HUDEP-2 (cell line): ENCODE measurements around the gene TGOLN2.

Experiments
- DNase-seq, 76 experiments: peaks; one replicate each; lab custom pipeline; 2025; ENCODE audit not compliant: unreplicated experiment in 76 of 76; lab: John Stamatoyannopoulos, UW

The TGOLN2 gene

DNA sequence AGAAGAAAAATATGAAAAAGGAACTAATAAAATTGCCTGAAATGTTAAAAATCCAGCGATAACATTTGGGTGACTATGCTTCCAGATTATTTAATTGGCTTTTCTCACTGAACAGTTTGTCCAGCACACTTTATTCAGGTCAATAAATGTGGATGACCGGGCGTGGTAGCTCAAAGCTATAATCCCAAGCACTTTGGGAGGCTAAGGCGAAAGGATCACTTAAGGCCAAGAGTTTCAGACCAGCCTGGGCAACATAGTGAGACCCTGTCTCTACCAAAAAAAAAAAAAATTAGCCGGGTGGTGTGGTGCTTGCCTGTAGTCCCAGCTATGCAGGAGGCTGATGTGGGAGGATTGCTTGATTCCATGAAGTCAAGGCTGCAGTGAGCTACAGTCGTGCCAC lies 55.4 kb downstream of the TGOLN2 start:
- DNase-seq: no peak

DNA sequence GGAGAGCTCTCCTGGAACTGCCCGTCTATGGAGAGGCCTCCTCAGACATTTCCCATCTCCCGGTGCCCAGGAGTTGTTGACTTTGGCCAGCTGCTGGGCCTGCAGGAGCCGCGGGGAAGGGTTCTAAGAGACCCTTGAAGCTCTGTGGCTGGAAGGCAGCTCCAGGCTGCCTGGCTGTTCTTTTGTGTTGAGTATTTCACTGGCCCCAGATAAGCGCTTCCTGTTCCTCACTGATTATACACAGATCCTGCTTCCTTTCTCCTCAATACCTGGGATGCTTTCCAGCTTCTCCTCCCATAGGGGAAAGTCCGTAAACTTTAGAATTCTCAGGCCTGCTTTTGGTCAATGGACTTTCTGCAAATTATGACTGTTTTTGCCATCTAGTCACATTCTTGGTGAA lies 57.8 kb downstream of the TGOLN2 start:
- no peak for DNase-seq
